Activated T-helper 1 cell treated with anti-CD3 and anti-CD28 coated beads, Interleukin-2, amount 50 U/mL, for 16 hours (primary cell): ENCODE data around the gene SMC6.

ENCODE experiments used
- DNase-seq, 2 donors: peaks; one replicate each; pipeline ENCODE4 v3.0.0-alpha.2; 2020; ENCODE audit warnings: low read depth in 1 of 2, low spot score in 1 of 2

SMC6 gene

GRCh38 chr2:17652681-17653394, 100.8 kb downstream of the SMC6 start:
- DNase-seq = no peak

GRCh38 chr2:17649026-17649425, 104.6 kb downstream of the SMC6 start:
- DNase-seq = no peak

- DNase-seq = no peak
These were observed 105.0 kb downstream of the SMC6 start for GRCh38 chr2:17648581-17648980.

GRCh38 chr2:17646838-17647701, 106.5 kb downstream of the SMC6 start:
- DNase-seq = no peak

GRCh38 chr2:17646081-17646554, 107.5 kb downstream of the SMC6 start:
- DNase-seq = no peak

- DNase-seq = no peak
These were observed 108.5 kb downstream of the SMC6 start for GRCh38 chr2:17644997-17645720.

GRCh38 chr2:17643031-17643615, 110.5 kb downstream of the SMC6 start:
- DNase-seq = no peak

- DNase-seq = no peak
These were observed 113.2 kb downstream of the SMC6 start for GRCh38 chr2:17640406-17640805.

- DNase-seq = no peak
These were observed 115.3 kb downstream of the SMC6 start for GRCh38 chr2:17638196-17638743.

GRCh38 chr2:17637131-17637906, 116.3 kb downstream of the SMC6 start:
- DNase-seq = no peak

GRCh38 chr2:17636257-17636656, 117.4 kb downstream of the SMC6 start:
- no peak for DNase-seq

GRCh38 chr2:17634997-17635396, 118.6 kb downstream of the SMC6 start:
- DNase-seq = no peak

GRCh38 chr2:17630089-17630488, 123.5 kb downstream of the SMC6 start:
- no peak for DNase-seq

- DNase-seq = no peak
These were observed 125.0 kb downstream of the SMC6 start for GRCh38 chr2:17628349-17629261.

- DNase-seq = no peak
These were observed 126.2 kb downstream of the SMC6 start for GRCh38 chr2:17627434-17627833.

GRCh38 chr2:17626986-17627385, 126.6 kb downstream of the SMC6 start:
- no peak for DNase-seq

- DNase-seq = no peak
These were observed 128.2 kb downstream of the SMC6 start for GRCh38 chr2:17625446-17625845.

GRCh38 chr2:17621781-17622180, 131.8 kb downstream of the SMC6 start:
- DNase-seq = no peak

- DNase-seq = no peak
These were observed 132.8 kb downstream of the SMC6 start for GRCh38 chr2:17620841-17621240.
